NT2/D1 (cell line): ENCODE measurements around the gene TARS3.

Source experiments
- YY1 ChIP-seq: IDR thresholded peaks from 2 replicates; pipeline ENCODE4 v1.6.1; 2011; ENCODE audit not compliant: insufficient read length, insufficient read depth
- ZNF274 ChIP-seq: IDR thresholded peaks from 2 replicates; pipeline ENCODE4 v1.6.1; 2011; ENCODE audit warnings: mild to moderate bottlenecking, low read depth, low read length

GRCh38 chr15:101625980-101626379 lies 98.3 kb downstream of the TARS3 start:
- TF ChIP-seq ZNF274 = no peak
- TF ChIP-seq YY1 = no peak
